Endodermal cell (in vitro differentiated cells): ENCODE data around the gene CCDC68. TPM values are rescaled to one million over a fixed set of nuclear protein-coding genes. Genes with fewer than 3 reads are reported as not detected.

Experiments used
- DNase-seq: peaks from one replicate; pipeline ENCODE4 v3.0.0-alpha.2; 2017
- H3K27ac ChIP-seq: 2 replicates; pipeline ENCODE4 v1.5.1; 2013; ENCODE audit warnings: mild to moderate bottlenecking, low read depth, low read length, moderate library complexity
- H3K27me3 ChIP-seq: 2 replicates; pipeline ENCODE4 v1.6.1; 2013; ENCODE audit warnings: mild to moderate bottlenecking, low read length, moderate library complexity; ENCODE audit not compliant: insufficient read depth, control insufficient read depth, poor library complexity, severe bottlenecking
- H3K36me3 ChIP-seq: 2 replicates; pipeline ENCODE4 v1.7.0; 2013; ENCODE audit warnings: mild to moderate bottlenecking, low read length, moderate library complexity; ENCODE audit not compliant: control insufficient read depth, insufficient read depth
- H3K4me1 ChIP-seq: one replicate; pipeline ENCODE4 v1.7.0; 2013; ENCODE audit warnings: low read length; ENCODE audit not compliant: control insufficient read depth, insufficient read depth
- H3K4me3 ChIP-seq: 2 replicates; pipeline ENCODE4 v1.5.1; 2013; ENCODE audit warnings: mild to moderate bottlenecking, low read length, moderate library complexity
- H3K9ac ChIP-seq: 2 replicates; pipeline ENCODE4 v1.6.1; 2013; ENCODE audit warnings: mild to moderate bottlenecking, low read length, moderate library complexity; ENCODE audit not compliant: poor library complexity, severe bottlenecking; ENCODE audit errors: extremely low read depth
- H3K9me3 ChIP-seq: 2 replicates; pipeline ENCODE4 v1.6.1; 2013; ENCODE audit warnings: mild to moderate bottlenecking, low read length, moderate library complexity; ENCODE audit not compliant: control insufficient read depth
- H3K27ac Mint-ChIP-seq: 2 replicates; pipeline ENCODE4 v1.8.0; 2020; ENCODE audit warnings: mixed read lengths
- H3K27me3 Mint-ChIP-seq: 2 replicates; pipeline ENCODE4 v1.8.0; 2021; ENCODE audit warnings: mild to moderate bottlenecking, mixed read lengths; ENCODE audit not compliant: insufficient read depth
- H3K36me3 Mint-ChIP-seq: 2 replicates; pipeline ENCODE4 v1.8.0; 2020; ENCODE audit warnings: low read depth, mixed read lengths
- H3K4me1 Mint-ChIP-seq: 2 replicates; pipeline ENCODE4 v1.8.0; 2020; ENCODE audit warnings: mixed read lengths
- H3K4me3 Mint-ChIP-seq: 2 replicates; pipeline ENCODE4 v1.8.0; 2020; ENCODE audit warnings: mild to moderate bottlenecking, moderate library complexity, mixed read lengths
- H3K9me3 Mint-ChIP-seq: 2 replicates; pipeline ENCODE4 v1.8.0; 2020; ENCODE audit warnings: mild to moderate bottlenecking, mixed read lengths
- CTCF ChIP-seq: fragments of 200-600 bp; sonication (generic); conservative IDR thresholded peaks from 2 replicates; pipeline ENCODE4 v1.5.0; 2021; ENCODE audit warnings: antibody characterized with exemption, mild to moderate bottlenecking
- WGBS, 2 experiments: methylation state at CpG; one replicate each; pipeline versions ENCODE4 v1.1.5 to v1.1.7; 2013; ENCODE audit warnings: missing lambda C conversion rate in 2 of 2, mixed read lengths in 1 of 2; ENCODE audit not compliant: insufficient coverage in 1 of 2, insufficient read length in 1 of 2; 5-methylcytosine and 5-hydroxymethylcytosine counted together
- total RNA-seq, 2 donors: library from RNA; stranded (reverse); fragmentation: NEBNext Ultra II Directional in 1 of 2; extraction: Animal tissue kit (Norgen Biotek cat#: 25700) in 1 of 2; gene quantifications; 2 replicates in 1 of 2; 3 replicates in 1 of 2; pipeline ENCODE4 v1.2.1, GENCODE V29; 2021

Gene CCDC68
- total RNA-seq, 2 donors from 2014 or later: 0.53 to 0.80 TPM

GRCh38 chr18:54860941-54861340, 98.3 kb downstream of the CCDC68 start:
- Histone ChIP-seq H3K27ac (no peak overlapping the region), H3K4me1 (peaks cover 3% of the 10 kb centered on the region), H3K9ac (no peak overlapping the region), H3K9me3 (no peaks in the 10 kb centered on the region), H3K36me3 (no peaks in the 10 kb centered on the region), H3K27me3 (no peaks in the 10 kb centered on the region), H3K4me3 (no peak overlapping the region)
- no peak for DNase-seq
- H3K27me3 Mint-ChIP-seq: no peaks in the 10 kb centered on the region
- H3K4me3 Mint-ChIP-seq: no peak overlapping the region
- H3K27ac Mint-ChIP-seq: no peak overlapping the region
- H3K36me3 Mint-ChIP-seq: no peaks in the 10 kb centered on the region
- TF ChIP-seq CTCF: no peak
- peaks cover 2% of the 10 kb centered on the region for H3K9me3 Mint-ChIP-seq
- peaks cover 23% of the 10 kb centered on the region for H3K4me1 Mint-ChIP-seq
- WGBS, 2 experiments: 86% methylated on average over 1 of the region's 1 CpG; no CpG with 5 or more reads in 1 of the 2 experiments

GRCh38 chr18:54859667-54860421, 99.4 kb downstream of the CCDC68 start:
- H3K4me3 Mint-ChIP-seq: no peak overlapping the region
- no peaks in the 10 kb centered on the region for H3K36me3 Mint-ChIP-seq
- peaks cover 3% of the 10 kb centered on the region for H3K4me1 ChIP-seq
- peaks cover 23% of the 10 kb centered on the region for H3K4me1 Mint-ChIP-seq
- H3K27ac Mint-ChIP-seq: peak overlapping the region; percentile 81
- no peaks in the 10 kb centered on the region for H3K27me3 Mint-ChIP-seq
- WGBS, 2 experiments: 82 to 93% methylated on average over 7 to 9 of the region's 9 CpGs
- no peak overlapping the region for H3K4me3 ChIP-seq
- TF ChIP-seq CTCF: no peak
- H3K9me3 Mint-ChIP-seq: peaks cover 7% of the 10 kb centered on the region
- no peaks in the 10 kb centered on the region for H3K27me3 ChIP-seq
- no peaks in the 10 kb centered on the region for H3K9me3 ChIP-seq
- DNase-seq: no peak
- no peaks in the 10 kb centered on the region for H3K36me3 ChIP-seq
- H3K9ac ChIP-seq: no peak overlapping the region
- no peak overlapping the region for H3K27ac ChIP-seq

- H3K4me3 ChIP-seq: no peak overlapping the region
- no peak for TF ChIP-seq CTCF
- H3K9me3 ChIP-seq: peaks cover 8% of the 10 kb centered on the region
- H3K4me1 Mint-ChIP-seq: peaks cover 23% of the 10 kb centered on the region
- H3K27me3 ChIP-seq: no peaks in the 10 kb centered on the region
- no peak overlapping the region for H3K27ac Mint-ChIP-seq
- H3K4me3 Mint-ChIP-seq: no peak overlapping the region
- no peaks in the 10 kb centered on the region for H3K36me3 Mint-ChIP-seq
- H3K9ac ChIP-seq: no peak overlapping the region
- no peaks in the 10 kb centered on the region for H3K36me3 ChIP-seq
- no peaks in the 10 kb centered on the region for H3K27me3 Mint-ChIP-seq
- DNase-seq: no peak
- H3K9me3 Mint-ChIP-seq: peaks cover 10% of the 10 kb centered on the region
- H3K4me1 ChIP-seq: peaks cover 3% of the 10 kb centered on the region
- 96 to 100% methylated on average over 1 to 3 of the region's 3 CpGs for WGBS, 2 experiments
- H3K27ac ChIP-seq: no peak overlapping the region
These were observed 101.8 kb downstream of the CCDC68 start for GRCh38 chr18:54857499-54857898.
